ENCODE measurements around the gene SEBOX. TPM values are rescaled to one million over a fixed set of nuclear protein-coding genes. Genes with fewer than 3 reads are reported as not detected.

The SEBOX gene
- total and polyA plus RNA-seq, 12 donors: not detected

DNA sequence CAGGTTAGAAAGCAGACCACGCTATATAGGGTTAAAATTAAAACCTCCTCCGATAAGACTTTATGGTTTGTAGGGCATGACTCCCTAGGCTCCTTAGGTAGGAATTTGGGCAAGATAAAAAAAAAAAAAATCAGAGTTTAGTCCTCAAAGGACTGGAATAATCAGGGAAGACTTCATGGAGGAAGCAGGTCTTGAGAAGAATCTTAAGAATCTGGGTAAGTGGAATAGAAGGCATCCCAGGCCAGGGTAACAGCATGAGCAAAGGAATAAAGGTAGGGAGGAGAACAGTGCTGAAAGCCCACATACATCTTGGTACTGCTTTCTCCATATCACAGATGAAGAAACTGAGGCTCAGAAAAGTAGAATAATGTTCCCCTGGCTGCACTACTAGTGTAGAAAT is 25.6 kb upstream of the SEBOX start:
- 89 to 93% methylated on average over 2 of the region's 2 CpGs for WGBS, 2 donors
- no peak for TF ChIP-seq CTCF (IDR thresholded peaks at IDR 0.05)
- no peaks in the 10 kb centered on the region for H3K9me3 ChIP-seq
- H3K4me3 ChIP-seq: no peak overlapping the region
- H3K27ac ChIP-seq: no peak overlapping the region
- DNase-seq: no peak
- peaks cover 0 to 88% (median 25%) of the 10 kb centered on the region in 9 donors for H3K36me3 ChIP-seq
- H3K27me3 ChIP-seq: no peaks in the 10 kb centered on the region
- no peak for ATAC-seq
- peaks cover 0 to 1% (median 0%) of the 10 kb centered on the region in 9 donors for H3K4me1 ChIP-seq
- intact Hi-C loops (cut with DNase I): no loop called here

GRCh38 chr17:28390141-28390540 is 25.1 kb upstream of the SEBOX start:
- intact Hi-C loops (cut with DNase I): no loop called here
- Histone ChIP-seq H3K4me3 (no peak overlapping the region), H3K27me3 (no peaks in the 10 kb centered on the region), H3K36me3 (peaks cover 0 to 84% (median 25%) of the 10 kb centered on the region in 9 donors), H3K4me1 (peaks cover 0 to 6% (median 0%) of the 10 kb centered on the region in 9 donors), H3K27ac (no peak overlapping the region), H3K9me3 (no peaks in the 10 kb centered on the region)
- WGBS, 2 donors: 76 to 87% methylated on average over 1 of the region's 1 CpG
- DNase-seq: no peak
- TF ChIP-seq CTCF (IDR thresholded peaks at IDR 0.05): no peak
- ATAC-seq: no peak

GRCh38 chr17:28388106-28388505 is 23.1 kb upstream of the SEBOX start:
- no peak for ATAC-seq
- TF ChIP-seq CTCF (IDR thresholded peaks at IDR 0.05): no peak
- Histone ChIP-seq H3K9me3 (no peaks in the 10 kb centered on the region), H3K27ac (no peak overlapping the region), H3K4me1 (peaks cover 0 to 18% (median 0%) of the 10 kb centered on the region in 9 donors), H3K36me3 (peaks cover 0 to 64% (median 25%) of the 10 kb centered on the region in 9 donors), H3K27me3 (no peaks in the 10 kb centered on the region), H3K4me3 (no peak overlapping the region)
- WGBS, 2 donors: 95 to 96% methylated on average over 11 of the region's 11 CpGs
- intact Hi-C loops (cut with DNase I): no loop called here
- DNase-seq: no peak

DNA sequence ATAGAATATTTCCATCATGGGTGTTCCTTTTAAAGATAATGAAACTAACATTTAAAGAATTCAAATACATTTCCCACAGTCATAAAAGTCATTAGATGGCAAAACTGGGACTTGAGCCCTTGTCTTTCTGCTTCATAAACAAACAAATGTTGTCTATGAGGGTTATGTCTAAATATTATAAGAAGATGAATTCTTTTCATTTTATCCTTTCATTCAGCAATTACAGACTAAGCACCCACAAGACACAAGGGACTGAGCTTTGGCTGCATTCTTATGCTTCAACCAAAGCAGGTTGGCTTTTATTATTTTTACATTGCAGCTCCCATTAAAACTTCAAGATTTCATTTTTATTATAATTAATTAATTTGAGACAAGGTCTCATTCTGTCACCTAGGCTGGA is 21.4 kb upstream of the SEBOX start:
- peaks cover 0 to 21% (median 3%) of the 10 kb centered on the region in 9 donors for H3K4me1 ChIP-seq
- TF ChIP-seq CTCF (IDR thresholded peaks at IDR 0.05): no peak
- no peaks in the 10 kb centered on the region for H3K9me3 ChIP-seq
- H3K27me3 ChIP-seq: peaks cover 0 to 5% (median 0%) of the 10 kb centered on the region in 7 donors
- no peak for DNase-seq
- no peak overlapping the region for H3K27ac ChIP-seq
- intact Hi-C loops (cut with DNase I): no loop called here
- no peak for ATAC-seq
- H3K36me3 ChIP-seq: peaks cover 0 to 53% (median 25%) of the 10 kb centered on the region in 9 donors
- no peak overlapping the region for H3K4me3 ChIP-seq

Measured in heart right ventricle (tissue), 16 donors.